Activated naive CD8-positive, alpha-beta T cell treated with anti-CD3 and anti-CD28 coated beads for 36 hours (primary cell): ENCODE results near the gene HIP1. TPM values are rescaled to one million over a fixed set of nuclear protein-coding genes. Genes with fewer than 3 reads are reported as not detected.
"Not testable (repeated sequence)": the region's sequence is repeated elsewhere in the genome, so short reads cannot be mapped to it uniquely, and the experiment has no call there.

Source experiments
- DNase-seq: peaks from one replicate; pipeline ENCODE4 v3.0.0; 2021
- H3K27ac Mint-ChIP-seq: one replicate; pipeline ENCODE4 v1.8.0; 2022; ENCODE audit warnings: mild to moderate bottlenecking, moderate library complexity, mixed read lengths
- H3K27me3 Mint-ChIP-seq: one replicate; pipeline ENCODE4 v1.8.0; 2022; ENCODE audit warnings: mild to moderate bottlenecking, mixed read lengths
- H3K36me3 Mint-ChIP-seq: one replicate; pipeline ENCODE4 v1.8.0; 2021; ENCODE audit warnings: mild to moderate bottlenecking, mixed read lengths
- H3K4me1 Mint-ChIP-seq: one replicate; pipeline ENCODE4 v1.8.0; 2021; ENCODE audit warnings: mixed read lengths
- H3K4me3 Mint-ChIP-seq: one replicate; pipeline ENCODE4 v1.8.0; 2022; ENCODE audit warnings: mild to moderate bottlenecking, moderate library complexity, mixed read lengths
- H3K9me3 Mint-ChIP-seq: one replicate; pipeline ENCODE4 v1.8.0; 2022; ENCODE audit warnings: mixed read lengths
- total RNA-seq, 2 experiments: library from RNA; stranded (reverse); gene quantifications; one replicate each; pipeline ENCODE4 v1.2.3, GENCODE V29; 2021

HIP1 gene
- total RNA-seq, 2 experiments from 2014 or later, result 1.4 to 1.9 TPM

- H3K27me3 Mint-ChIP-seq, DNase-seq, H3K9me3 Mint-ChIP-seq, H3K4me1 Mint-ChIP-seq, H3K36me3 Mint-ChIP-seq, H3K27ac Mint-ChIP-seq, H3K4me3 Mint-ChIP-seq: not testable (repeated sequence)
These were observed 246.7 kb downstream of the HIP1 start, which contains the start of gene SPDYE5 for GRCh38 chr7:75492020-75492419. TSS of gene SPDYE5 (plus strand) at chr7:75492320. CDS start at chr7:75494048, 1,728 bp downstream.

- H3K27me3 Mint-ChIP-seq, H3K9me3 Mint-ChIP-seq, H3K4me1 Mint-ChIP-seq: not testable (repeated sequence)
- H3K36me3 Mint-ChIP-seq, result peaks cover 15% of the 10 kb centered on the region
- H3K27ac Mint-ChIP-seq, result peak within 1 kb of the TSS; percentile 82
- peak within 1 kb of the TSS; percentile 95 for H3K4me3 Mint-ChIP-seq
- peak; percentile 89 for DNase-seq
These were observed 252.6 kb downstream of the HIP1 start, which contains the start of gene POM121C for GRCh38 chr7:75485979-75486643. TSS of gene POM121C (minus strand) at chr7:75486299. CDS start at chr7:75441496, 44,803 bp downstream.

- Mint-ChIP-seq H3K27ac (peak overlapping the region; percentile 68), H3K4me3 (peak overlapping the region; percentile 95), H3K36me3 (peaks cover 15% of the 10 kb centered on the region)
- DNase-seq, result peak; percentile 5
- not testable (repeated sequence) for H3K9me3 Mint-ChIP-seq, H3K4me1 Mint-ChIP-seq, H3K27me3 Mint-ChIP-seq
These were observed 253.3 kb downstream of the HIP1 start for GRCh38 chr7:75485355-75485978.

Other genes with a start within 250 kb of the HIP1 start
- gene SPDYE5, start 246.6 kb downstream of the HIP1 start, total RNA-seq, result not detected
- not detected for gene CCL26, start 33.3 kb upstream of the HIP1 start, total RNA-seq
- not detected for gene CCL24, start 74.9 kb upstream of the HIP1 start, total RNA-seq
- gene RHBDD2, start 140.1 kb upstream of the HIP1 start, total RNA-seq, result 10 to 100 TPM; 28.0 to 29.6 TPM
- 10 to 100 TPM; 35.4 to 41.3 TPM for gene POR, start 176.2 kb upstream of the HIP1 start, total RNA-seq